ENCODE results near the gene ADCY3.

Gene ADCY3

GRCh38 chr2:24920809-24921441, 888 bp upstream of the ADCY3 start:
- peak; percentile 17 for DNase-seq (ENCODE audit: low read depth)
- peak; percentile 27 for TF ChIP-seq CTCF (IDR thresholded peaks at IDR 0.05; ENCODE audit: insufficient read depth, low read depth, low read length, missing control alignments)
- H3K4me3 ChIP-seq (ENCODE audit: low read length) = peak overlapping the region; percentile 49

- no peak for TF ChIP-seq CTCF (IDR thresholded peaks at IDR 0.05; ENCODE audit: insufficient read depth, low read depth, low read length, missing control alignments)
- peak overlapping the region; percentile 55 for H3K4me3 ChIP-seq (ENCODE audit: low read length)
- DNase-seq (ENCODE audit: low read depth) = no peak
Measured at GRCh38 chr2:24919506-24920097, 435 bp downstream of the ADCY3 start.

- DNase-seq (ENCODE audit: low read depth) = peak; percentile 42
- peak overlapping the region; percentile 55 for H3K4me3 ChIP-seq (ENCODE audit: low read length)
- TF ChIP-seq CTCF (IDR thresholded peaks at IDR 0.05; ENCODE audit: insufficient read depth, low read depth, low read length, missing control alignments) = no peak
Measured at GRCh38 chr2:24919037-24919505, 966 bp downstream of the ADCY3 start.

- TF ChIP-seq CTCF (IDR thresholded peaks at IDR 0.05; ENCODE audit: insufficient read depth, low read depth, low read length, missing control alignments) = no peak
- peak overlapping the region; percentile 55 for H3K4me3 ChIP-seq (ENCODE audit: low read length)
Measured at GRCh38 chr2:24918326-24919036, 1.6 kb downstream of the ADCY3 start.

GRCh38 chr2:24917731-24918325, 2.2 kb downstream of the ADCY3 start:
- no peak overlapping the region for H3K4me3 ChIP-seq (ENCODE audit: low read length)

More at GRCh38 chr2:24918326-24919036, 1.6 kb downstream of the ADCY3 start:
- no peak for DNase-seq (ENCODE audit: low read depth)

GRCh38 chr2:24917086-24917485, 3.0 kb downstream of the ADCY3 start:
- TF ChIP-seq CTCF (IDR thresholded peaks at IDR 0.05; ENCODE audit: insufficient read depth, low read depth, low read length, missing control alignments) = no peak

More at GRCh38 chr2:24917731-24918325, 2.2 kb downstream of the ADCY3 start:
- TF ChIP-seq CTCF (IDR thresholded peaks at IDR 0.05; ENCODE audit: insufficient read depth, low read depth, low read length, missing control alignments) = no peak
- no peak for DNase-seq (ENCODE audit: low read depth)

More at GRCh38 chr2:24917086-24917485, 3.0 kb downstream of the ADCY3 start:
- no peak for DNase-seq (ENCODE audit: low read depth)
- no peak overlapping the region for H3K4me3 ChIP-seq (ENCODE audit: low read length)

All from epithelial cell of esophagus (primary cell).